ENCODE measurements around the gene ICA1.
"Not testable (repeated sequence)": the region's sequence is repeated elsewhere in the genome, so short reads cannot be mapped to it uniquely, and the experiment has no call there.

Gene ICA1

DNA sequence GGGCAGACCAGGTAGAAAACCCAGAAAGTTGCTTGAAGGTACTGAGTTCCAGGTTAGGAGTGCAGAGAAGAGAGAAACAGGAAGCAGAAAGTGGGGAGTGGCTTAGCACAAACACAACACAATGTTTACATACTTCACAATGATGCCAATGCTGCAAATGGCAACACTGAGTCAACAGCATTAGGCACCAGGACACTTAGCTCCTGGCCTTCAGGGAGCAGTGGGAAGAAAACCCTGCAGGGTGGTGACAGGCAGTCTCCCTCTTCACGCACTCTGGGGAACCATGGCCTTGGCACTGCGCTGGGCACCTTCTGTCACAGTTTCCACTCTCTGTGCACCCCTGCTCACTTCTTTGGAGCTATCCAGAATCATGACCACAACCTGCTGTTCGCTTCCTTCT lies 7.3 kb downstream of the ICA1 start:
- TF ChIP-seq, protein P1, sequence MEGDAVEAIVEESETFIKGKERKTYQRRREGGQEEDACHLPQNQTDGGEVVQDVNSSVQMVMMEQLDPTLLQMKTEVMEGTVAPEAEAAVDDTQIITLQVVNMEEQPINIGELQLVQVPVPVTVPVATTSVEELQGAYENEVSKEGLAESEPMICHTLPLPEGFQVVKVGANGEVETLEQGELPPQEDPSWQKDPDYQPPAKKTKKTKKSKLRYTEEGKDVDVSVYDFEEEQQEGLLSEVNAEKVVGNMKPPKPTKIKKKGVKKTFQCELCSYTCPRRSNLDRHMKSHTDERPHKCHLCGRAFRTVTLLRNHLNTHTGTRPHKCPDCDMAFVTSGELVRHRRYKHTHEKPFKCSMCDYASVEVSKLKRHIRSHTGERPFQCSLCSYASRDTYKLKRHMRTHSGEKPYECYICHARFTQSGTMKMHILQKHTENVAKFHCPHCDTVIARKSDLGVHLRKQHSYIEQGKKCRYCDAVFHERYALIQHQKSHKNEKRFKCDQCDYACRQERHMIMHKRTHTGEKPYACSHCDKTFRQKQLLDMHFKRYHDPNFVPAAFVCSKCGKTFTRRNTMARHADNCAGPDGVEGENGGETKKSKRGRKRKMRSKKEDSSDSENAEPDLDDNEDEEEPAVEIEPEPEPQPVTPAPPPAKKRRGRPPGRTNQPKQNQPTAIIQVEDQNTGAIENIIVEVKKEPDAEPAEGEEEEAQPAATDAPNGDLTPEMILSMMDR (conservative IDR thresholded peaks at IDR 0.05; ENCODE audit: low read length), result no peak
- no peak for DNase-seq (ENCODE audit: low read depth)

GRCh38 chr7:8254215-8254614 lies 7.8 kb downstream of the ICA1 start:
- H3K4me3 ChIP-seq (ENCODE audit: low read length), result no peak overlapping the region
- TF ChIP-seq, protein P1 (conservative IDR thresholded peaks at IDR 0.05; ENCODE audit: low read length), result no peak
- no peak for DNase-seq (ENCODE audit: low read depth)

More for the DNA sequence above, 7.3 kb downstream of the ICA1 start:
- no peak overlapping the region for H3K4me3 ChIP-seq (ENCODE audit: low read length)

- no peak for DNase-seq (ENCODE audit: low read depth)
- TF ChIP-seq, protein P1 (conservative IDR thresholded peaks at IDR 0.05; ENCODE audit: low read length), result no peak
- no peak overlapping the region for H3K4me3 ChIP-seq (ENCODE audit: low read length)
Observed at GRCh38 chr7:8251195-8251594, 10.8 kb downstream of the ICA1 start.

DNA sequence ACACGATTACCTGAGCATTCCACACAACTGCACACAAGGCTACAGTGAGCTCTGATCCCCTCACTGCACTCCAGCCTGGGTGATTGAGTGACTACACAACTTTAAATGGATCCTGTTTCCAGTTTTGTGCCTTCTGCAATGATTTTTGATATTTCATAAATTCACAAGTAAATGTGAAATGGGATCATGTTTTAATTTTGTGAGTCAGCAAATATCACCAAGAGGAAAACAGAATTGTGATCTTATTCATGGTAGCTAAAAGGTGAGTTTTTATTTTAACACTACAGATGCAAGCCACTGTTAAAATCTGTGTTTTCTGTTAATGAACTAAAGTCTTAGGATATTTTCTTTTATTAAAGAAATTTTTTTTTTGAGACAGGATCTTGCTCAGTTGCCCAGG lies 11.4 kb downstream of the ICA1 start:
- DNase-seq (ENCODE audit: low read depth), result no peak
- no peak overlapping the region for H3K4me3 ChIP-seq (ENCODE audit: low read length)
- TF ChIP-seq, protein P1 (conservative IDR thresholded peaks at IDR 0.05; ENCODE audit: low read length), result no peak

DNA sequence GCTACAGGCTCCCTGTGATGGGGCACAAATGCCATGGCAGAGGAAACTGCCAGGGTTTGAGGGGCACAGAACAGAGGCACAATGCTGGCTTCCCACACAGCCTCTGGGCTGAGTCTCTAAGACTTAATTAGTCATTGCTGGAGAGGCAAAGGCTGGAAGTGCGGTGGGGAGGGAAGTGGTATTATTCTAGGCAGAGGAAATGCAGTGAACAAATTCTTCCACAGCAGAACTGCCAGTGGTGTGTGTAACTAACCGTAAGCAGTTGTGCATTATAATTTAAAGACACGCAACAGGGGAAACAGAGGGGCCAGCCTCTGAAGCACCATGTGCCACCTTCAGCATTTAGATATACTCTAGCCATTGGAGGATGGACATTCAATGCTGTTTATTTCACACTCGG lies 12.8 kb downstream of the ICA1 start:
- TF ChIP-seq, protein P1 (conservative IDR thresholded peaks at IDR 0.05; ENCODE audit: low read length), result no peak
- no peak overlapping the region for H3K4me3 ChIP-seq (ENCODE audit: low read length)
- DNase-seq (ENCODE audit: low read depth), result no peak

DNA sequence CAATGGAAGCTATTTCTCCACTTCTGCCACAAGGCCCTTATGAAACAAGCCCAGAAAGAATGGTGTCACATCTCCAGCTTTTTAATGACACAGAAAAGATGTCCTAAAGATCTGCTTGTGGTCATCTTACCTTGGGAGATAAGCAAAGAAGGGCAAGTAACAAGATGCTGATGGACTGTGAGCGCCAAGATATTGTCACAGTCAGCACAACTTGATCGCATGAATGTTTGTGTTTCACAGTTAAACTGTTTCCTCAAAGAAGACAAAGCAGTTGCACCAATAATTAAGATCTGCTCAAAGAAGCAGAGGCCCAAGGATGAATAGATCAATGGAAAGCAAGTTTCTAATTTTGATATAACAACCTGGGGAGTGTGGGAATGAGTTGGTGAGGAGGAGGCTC lies 15.9 kb downstream of the ICA1 start:
- H3K4me3 ChIP-seq (ENCODE audit: low read length), result no peak overlapping the region
- TF ChIP-seq, protein P1 (conservative IDR thresholded peaks at IDR 0.05; ENCODE audit: low read length), result no peak
- no peak for DNase-seq (ENCODE audit: low read depth)

- H3K4me3 ChIP-seq (ENCODE audit: low read length); DNase-seq (ENCODE audit: low read depth): not testable (repeated sequence)
Observed at GRCh38 chr7:8245032-8245431, 16.9 kb downstream of the ICA1 start.

DNA sequence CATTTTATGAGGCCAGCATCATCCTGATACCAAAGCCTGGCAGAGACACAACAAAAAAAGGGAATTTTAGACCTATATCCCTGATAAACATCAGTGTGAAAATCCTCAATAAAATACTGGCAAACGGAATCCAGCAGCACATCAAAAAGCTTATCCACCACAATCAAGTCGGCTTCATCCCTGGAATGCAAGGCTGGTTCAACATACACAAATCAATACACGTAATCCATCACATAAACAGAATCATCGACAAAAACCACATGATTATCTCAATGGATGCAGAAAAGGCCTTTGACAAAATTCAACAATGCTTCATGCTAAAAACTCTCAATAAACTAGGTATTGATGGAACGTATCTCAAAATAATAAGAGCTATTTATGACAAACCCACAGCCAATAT lies 18.9 kb downstream of the ICA1 start:
- DNase-seq (ENCODE audit: low read depth); H3K4me3 ChIP-seq (ENCODE audit: low read length): not testable (repeated sequence)

DNA sequence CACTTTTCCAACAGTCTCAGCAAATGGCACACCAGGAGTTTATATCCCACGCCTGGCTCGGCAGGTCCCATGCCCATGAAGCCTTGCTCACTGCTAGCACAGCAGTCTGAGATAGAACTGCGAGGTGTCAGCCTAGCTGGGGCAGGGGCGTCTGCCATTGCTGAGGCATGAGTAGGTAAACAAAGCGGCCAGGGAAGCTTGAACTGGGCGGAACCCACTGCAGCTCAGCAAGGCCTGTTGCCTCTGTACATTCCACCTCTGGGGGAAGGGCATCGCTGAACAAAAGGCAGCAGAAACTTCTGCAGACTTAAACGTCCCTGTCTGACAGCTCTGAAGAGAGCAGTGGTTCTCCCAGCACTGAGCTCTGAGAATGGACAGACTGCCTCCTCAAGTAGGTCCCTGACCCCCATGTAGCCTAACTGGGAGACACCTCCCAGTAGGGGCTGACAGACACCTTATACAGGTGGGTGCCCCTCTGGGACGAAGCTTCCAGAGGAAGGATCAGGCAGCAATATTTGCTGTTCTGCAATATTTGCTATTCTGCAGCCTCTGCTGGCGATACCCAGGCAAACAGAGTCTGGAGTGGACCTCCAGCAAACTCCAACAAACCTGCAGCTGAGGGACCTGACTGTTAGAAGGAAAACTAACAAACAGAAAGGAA lies 22.1 kb downstream of the ICA1 start:
- not testable (repeated sequence) for DNase-seq (ENCODE audit: low read depth); H3K4me3 ChIP-seq (ENCODE audit: low read length)
